OCI-LY1 (cell line): ENCODE data around the gene PPCDC.

Experiments used
- CTCF ChIP-seq: fragments of 200-600 bp; sonication (generic), shearing (Covaris generic); IDR thresholded peaks from 2 replicates; pipeline ENCODE4 v1.5.1; 2017; ENCODE audit warnings: mild to moderate bottlenecking, antibody characterized with exemption, low read length, moderate library complexity, mixed read lengths
- EZH2 ChIP-seq: fragments of 200-600 bp; sonication (generic), shearing (Covaris generic); IDR thresholded peaks from 2 replicates; pipeline ENCODE4 v1.8.0; 2017; ENCODE audit warnings: borderline replicate concordance, mixed run types, mild to moderate bottlenecking, antibody characterized with exemption, low read length, moderate library complexity, mixed read lengths

- no peak for TF ChIP-seq EZH2
- TF ChIP-seq CTCF = no peak
Observed at GRCh38 chr15:75073197-75073596, 49.8 kb downstream of the PPCDC start.
